ENCODE data around the gene RXFP2.

GRCh38 chr13:31739226-31739625 lies at the start of gene RXFP2:
- TF ChIP-seq SP1 (IDR thresholded peaks at IDR 0.05) (no peak), TARDBP (IDR thresholded peaks at IDR 0.05) (no peak)

Data from HEK293T (cell line).